ENCODE data around the gene ZCWPW2.

DNA sequence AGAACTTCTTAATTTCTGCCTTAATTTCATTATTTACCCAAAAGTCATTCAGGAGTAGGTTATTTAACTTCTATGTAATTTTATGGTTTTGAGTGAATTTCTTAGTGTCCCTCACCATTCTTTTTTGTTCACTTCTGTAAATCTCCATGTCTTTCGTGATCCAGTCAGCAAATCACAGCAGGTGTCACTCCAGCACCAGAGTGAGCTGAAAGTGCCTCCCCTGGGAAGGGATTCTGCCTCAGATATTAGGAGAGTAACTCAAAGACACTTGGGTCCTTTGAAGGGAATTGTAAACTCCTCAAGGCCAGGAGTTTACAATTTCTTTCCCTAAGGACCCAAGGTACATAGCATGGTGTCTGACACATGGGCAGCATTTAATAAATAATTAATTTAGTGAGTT is 207.7 kb downstream of the ZCWPW2 start:
- no peak for TF ChIP-seq ZC3H4 (CRISPR knock-in tag; IDR thresholded peaks at IDR 0.05; ENCODE audit: borderline replicate concordance)
- no peak for TF ChIP-seq CHD2 (IDR thresholded peaks at IDR 0.05; ENCODE audit: low read depth, low read length)
- no peak for TF ChIP-seq RAD21 (CRISPR knock-in tag; conservative IDR thresholded peaks at IDR 0.05 in 1 of 2, IDR thresholded peaks at IDR 0.05 in 1 of 2)
- no peak for TF ChIP-seq ZNF133 (CRISPR knock-in tag; IDR thresholded peaks at IDR 0.05)
- TF ChIP-seq ZNF134 (CRISPR knock-in tag; conservative IDR thresholded peaks at IDR 0.05) = no peak
- no peak for TF ChIP-seq NCOA1 (IDR thresholded peaks at IDR 0.05; ENCODE audit: low read depth)
- TF ChIP-seq EZH2 (IDR thresholded peaks at IDR 0.05; ENCODE audit: borderline replicate concordance, low read depth, low read length) = no peak
